HEK293 (cell line): ENCODE measurements around the gene NMT2.
A peak's percentile ranks its signal among the peaks of the same experiment; 100 is the strongest.

Experiments
- CTCF ChIA-PET: fragments of 350-600 bp; formaldehyde crosslinking; extraction: SDS; loops from one replicate; lab custom pipeline; 2021; ENCODE audit warnings: antibody characterized with exemption; lab: Yijun Ruan, JAX
- POLR2A ChIA-PET: fragments of 300-600 bp; formaldehyde crosslinking; extraction: SDS; loops from one replicate; lab custom pipeline; 2020; ENCODE audit warnings: antibody characterized with exemption, inconsistent platforms; lab: Yijun Ruan, JAX
- H3K27ac ChIP-seq: fragments of 200-500 bp; sonication (Bioruptor generic); 2 replicates; pipeline ENCODE4 v1.5.1; 2014; ENCODE audit warnings: low read depth, low read length, control low read depth, inconsistent platforms; ENCODE audit errors: extremely low read depth
- H3K36me3 ChIP-seq, 2 experiments: fragments of 200-500 bp in 1 of 2; sonication (Bioruptor generic) in 1 of 2; 1 replicate in 1 of 2; 2 replicates in 1 of 2; pipeline ENCODE4 v1.5.1; 2014 to 2017; ENCODE audit warnings: inconsistent platforms in 2 of 2, low read length in 2 of 2; ENCODE audit not compliant: control insufficient read depth in 2 of 2, insufficient read depth in 1 of 2
- H3K4me1 ChIP-seq: fragments of 200-500 bp; sonication (Bioruptor generic); 2 replicates; pipeline ENCODE4 v1.5.1; 2014; ENCODE audit warnings: mild to moderate bottlenecking, low read length, inconsistent platforms; ENCODE audit not compliant: control insufficient read depth, insufficient read depth
- H3K4me3 ChIP-seq: 2 replicates; pipeline ENCODE4 v1.5.1; 2011; ENCODE audit warnings: low read depth, mild to moderate bottlenecking, control low read depth, low read length, moderate library complexity
- H3K9me3 ChIP-seq: fragments of 200-500 bp; sonication (Bioruptor generic); 2 replicates; pipeline ENCODE4 v1.5.1; 2014; ENCODE audit warnings: low read depth, low read length, inconsistent platforms; ENCODE audit not compliant: control insufficient read depth, insufficient read depth
- BCL11A ChIP-seq: fragments of 450-650 bp; formaldehyde crosslinking; IDR thresholded peaks from 2 replicates; pipeline ENCODE4 v1.5.1; 2016; ENCODE audit warnings: low read depth, missing biosample characterization, missing genetic modification characterization
- KLF1 ChIP-seq: fragments of 450-650 bp; formaldehyde crosslinking; IDR thresholded peaks from 2 replicates; pipeline ENCODE4 v1.5.1; 2016; ENCODE audit warnings: missing biosample characterization, missing genetic modification characterization
- KLF7 ChIP-seq: fragments of 450-650 bp; formaldehyde crosslinking; IDR thresholded peaks from 2 replicates; pipeline ENCODE4 v1.5.1; 2016; ENCODE audit warnings: missing biosample characterization, missing genetic modification characterization, borderline replicate concordance
- KLF8 ChIP-seq: fragments of 450-650 bp; formaldehyde crosslinking; IDR thresholded peaks from 2 replicates; pipeline ENCODE4 v1.5.1; 2016; ENCODE audit warnings: missing biosample characterization, missing genetic modification characterization
- KLF9 ChIP-seq: fragments of 450-650 bp; formaldehyde crosslinking; IDR thresholded peaks from 2 replicates; pipeline ENCODE4 v1.5.1; 2016; ENCODE audit warnings: missing biosample characterization, missing genetic modification characterization, low read depth
- MZF1 ChIP-seq: fragments of 450-650 bp; formaldehyde crosslinking; IDR thresholded peaks from 2 replicates; pipeline ENCODE4 v1.5.1; 2017; ENCODE audit warnings: missing biosample characterization, missing genetic modification characterization, borderline replicate concordance
- SALL2 ChIP-seq: fragments of 450-650 bp; formaldehyde crosslinking; IDR thresholded peaks from 2 replicates; pipeline ENCODE4 v1.5.0; 2017; ENCODE audit warnings: missing biosample characterization, mild to moderate bottlenecking, missing genetic modification characterization, borderline replicate concordance
- SP2 ChIP-seq: fragments of 450-650 bp; formaldehyde crosslinking; IDR thresholded peaks from 2 replicates; pipeline ENCODE4 v1.5.1; 2016; ENCODE audit warnings: missing biosample characterization, missing genetic modification characterization
- SP3 ChIP-seq: fragments of 450-650 bp; formaldehyde crosslinking; IDR thresholded peaks from 2 replicates; pipeline ENCODE4 v1.5.1; 2016; ENCODE audit warnings: missing biosample characterization, missing genetic modification characterization
- TCF7L2 ChIP-seq: IDR thresholded peaks from 2 replicates; pipeline ENCODE4 v1.6.1; 2011; ENCODE audit warnings: low read depth, mild to moderate bottlenecking, inconsistent platforms, low read length, moderate library complexity, borderline replicate concordance
- ZBTB17 ChIP-seq: fragments of 450-650 bp; formaldehyde crosslinking; IDR thresholded peaks from 2 replicates; pipeline ENCODE4 v1.5.1; 2016; ENCODE audit warnings: missing biosample characterization, missing genetic modification characterization
- ZBTB20 ChIP-seq: fragments of 450-650 bp; formaldehyde crosslinking; IDR thresholded peaks from 2 replicates; pipeline ENCODE4 v1.5.1; 2016; ENCODE audit warnings: missing biosample characterization, missing genetic modification characterization
- ZBTB8A ChIP-seq: fragments of 450-650 bp; formaldehyde crosslinking; IDR thresholded peaks from 2 replicates; pipeline ENCODE4 v1.5.1; 2016; ENCODE audit warnings: missing biosample characterization, missing genetic modification characterization
- ZNF174 ChIP-seq: fragments of 450-650 bp; formaldehyde crosslinking; IDR thresholded peaks from 2 replicates; pipeline ENCODE4 v1.5.0; 2017; ENCODE audit warnings: missing biosample characterization, mild to moderate bottlenecking, missing genetic modification characterization
- ZNF221 ChIP-seq: fragments of 450-650 bp; formaldehyde crosslinking; IDR thresholded peaks from 2 replicates; pipeline ENCODE4 v1.5.1; 2017; ENCODE audit warnings: missing biosample characterization, missing genetic modification characterization, borderline replicate concordance
- ZNF292 ChIP-seq: fragments of 450-650 bp; formaldehyde crosslinking; IDR thresholded peaks from 2 replicates; pipeline ENCODE4 v1.5.1; 2016; ENCODE audit warnings: low read depth, missing biosample characterization, missing genetic modification characterization, borderline replicate concordance
- ZNF335 ChIP-seq: fragments of 450-650 bp; formaldehyde crosslinking; conservative IDR thresholded peaks from 2 replicates; pipeline ENCODE4 v1.5.1; 2016; ENCODE audit warnings: missing biosample characterization, missing genetic modification characterization
- ZNF423 ChIP-seq: fragments of 450-650 bp; formaldehyde crosslinking; IDR thresholded peaks from 2 replicates; pipeline ENCODE4 v1.5.1; 2016; ENCODE audit warnings: missing biosample characterization, missing genetic modification characterization
- ZNF571 ChIP-seq: fragments of 450-650 bp; formaldehyde crosslinking; IDR thresholded peaks from 2 replicates; pipeline ENCODE4 v1.5.0; 2017; ENCODE audit warnings: missing biosample characterization, missing genetic modification characterization
- ZNF600 ChIP-seq: fragments of 450-650 bp; formaldehyde crosslinking; IDR thresholded peaks from 2 replicates; pipeline ENCODE4 v1.5.1; 2016; ENCODE audit warnings: missing biosample characterization, missing genetic modification characterization
- ZNF677 ChIP-seq: fragments of 450-650 bp; IDR thresholded peaks from 2 replicates; pipeline ENCODE4 v1.5.0; 2018; ENCODE audit warnings: missing biosample characterization, mild to moderate bottlenecking, missing genetic modification characterization, moderate library complexity
- ZNF707 ChIP-seq: fragments of 450-650 bp; formaldehyde crosslinking; IDR thresholded peaks from 2 replicates; pipeline ENCODE4 v1.5.1; 2016; ENCODE audit warnings: missing biosample characterization, missing genetic modification characterization
- ZSCAN23 ChIP-seq: fragments of 450-650 bp; formaldehyde crosslinking; IDR thresholded peaks from 2 replicates; pipeline ENCODE4 v1.5.1; 2016; ENCODE audit warnings: missing biosample characterization, missing genetic modification characterization
- TF ChIP-seq, protein P1 (sequence below): fragments of 450-650 bp; formaldehyde crosslinking; IDR thresholded peaks from 2 replicates; pipeline ENCODE4 v1.5.1; 2017; ENCODE audit warnings: missing biosample characterization, missing genetic modification characterization

NMT2 gene

DNA sequence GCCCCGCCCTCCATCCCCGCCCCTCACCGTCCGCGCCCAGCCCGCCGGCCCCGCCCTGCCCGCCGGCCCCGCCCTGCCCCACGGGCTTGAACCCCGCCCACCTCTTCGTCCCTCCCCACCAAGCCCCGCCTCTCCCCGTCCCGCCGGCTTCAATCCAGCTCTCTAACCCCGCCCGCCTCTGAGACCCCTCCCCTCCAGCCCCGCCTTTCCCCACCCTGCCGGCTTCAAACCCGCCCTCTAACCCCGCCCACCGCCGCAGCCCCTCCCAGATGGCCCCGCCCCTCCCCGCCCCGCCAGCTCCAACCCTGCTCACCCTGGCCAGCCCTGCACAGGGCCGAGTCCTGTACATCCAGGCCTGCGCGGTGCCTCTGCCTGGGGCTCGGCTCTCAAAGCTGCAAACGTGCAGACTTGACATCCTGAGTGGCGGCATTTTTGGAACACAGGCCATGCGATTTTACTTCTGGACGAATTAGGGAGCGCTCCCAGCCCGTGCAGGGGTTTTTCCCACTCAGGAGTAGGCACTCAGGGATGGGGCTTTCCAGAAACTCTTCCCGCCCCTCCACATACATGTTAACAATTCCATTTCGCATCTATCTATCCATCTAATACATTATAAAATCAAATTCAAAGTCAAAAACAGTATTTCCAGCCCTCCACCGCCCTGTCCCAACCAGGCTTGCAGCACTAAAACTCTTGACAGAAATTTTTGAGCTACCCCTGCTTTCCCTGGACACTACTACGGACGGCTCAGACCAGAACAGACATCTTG, 477 bp upstream of the NMT2 start:
- TF ChIP-seq ZNF174 (tag by site-specific recombination), result no peak
- TF ChIP-seq ZNF335 (tag by site-specific recombination), result peak; percentile 13
- no peak for TF ChIP-seq SALL2 (tag by site-specific recombination)
- TF ChIP-seq ZBTB8A (tag by site-specific recombination), result peak; percentile 21; the same call in 1 of the 2 replicates
- TF ChIP-seq ZNF707 (tag by site-specific recombination), result no peak
- peak; percentile 8 for TF ChIP-seq KLF9
- TF ChIP-seq ZNF423, result no peak
- TF ChIP-seq MZF1 (tag by site-specific recombination), result no peak
- no peak for TF ChIP-seq TCF7L2
- TF ChIP-seq ZNF292, result no peak
- no peak for TF ChIP-seq ZNF221 (tag by site-specific recombination)
- TF ChIP-seq ZBTB20 (tag by site-specific recombination), result peak; percentile 29
- TF ChIP-seq, protein P1, sequence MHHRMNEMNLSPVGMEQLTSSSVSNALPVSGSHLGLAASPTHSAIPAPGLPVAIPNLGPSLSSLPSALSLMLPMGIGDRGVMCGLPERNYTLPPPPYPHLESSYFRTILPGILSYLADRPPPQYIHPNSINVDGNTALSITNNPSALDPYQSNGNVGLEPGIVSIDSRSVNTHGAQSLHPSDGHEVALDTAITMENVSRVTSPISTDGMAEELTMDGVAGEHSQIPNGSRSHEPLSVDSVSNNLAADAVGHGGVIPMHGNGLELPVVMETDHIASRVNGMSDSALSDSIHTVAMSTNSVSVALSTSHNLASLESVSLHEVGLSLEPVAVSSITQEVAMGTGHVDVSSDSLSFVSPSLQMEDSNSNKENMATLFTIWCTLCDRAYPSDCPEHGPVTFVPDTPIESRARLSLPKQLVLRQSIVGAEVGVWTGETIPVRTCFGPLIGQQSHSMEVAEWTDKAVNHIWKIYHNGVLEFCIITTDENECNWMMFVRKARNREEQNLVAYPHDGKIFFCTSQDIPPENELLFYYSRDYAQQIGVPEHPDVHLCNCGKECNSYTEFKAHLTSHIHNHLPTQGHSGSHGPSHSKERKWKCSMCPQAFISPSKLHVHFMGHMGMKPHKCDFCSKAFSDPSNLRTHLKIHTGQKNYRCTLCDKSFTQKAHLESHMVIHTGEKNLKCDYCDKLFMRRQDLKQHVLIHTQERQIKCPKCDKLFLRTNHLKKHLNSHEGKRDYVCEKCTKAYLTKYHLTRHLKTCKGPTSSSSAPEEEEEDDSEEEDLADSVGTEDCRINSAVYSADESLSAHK (tag by site-specific recombination), result no peak
- TF ChIP-seq SP2 (tag by site-specific recombination), result peak; percentile 31
- TF ChIP-seq ZNF677, result no peak
- no peak for TF ChIP-seq ZSCAN23
- TF ChIP-seq KLF8 (tag by site-specific recombination), result peak; percentile 24
- TF ChIP-seq ZNF571, result no peak
- 0 out of 2 replicates have a peak, but pooled peaks have one; percentile 6 for TF ChIP-seq KLF1 (tag by site-specific recombination)
- no peak for TF ChIP-seq BCL11A
- peak; percentile 47 for TF ChIP-seq ZBTB17 (tag by site-specific recombination)
- TF ChIP-seq SP3 (tag by site-specific recombination), result peak; percentile 45
- peak; percentile 51 for TF ChIP-seq ZNF600 (tag by site-specific recombination)
- TF ChIP-seq KLF7 (tag by site-specific recombination), result no peak

More for the DNA sequence above, 477 bp upstream of the NMT2 start:
- Histone ChIP-seq H3K4me3 (no peak overlapping the region), H3K27ac (no peak overlapping the region; the same call in 1 of the 2 replicates), H3K36me3 (no peaks in the 10 kb centered on the region), H3K4me1 (peaks cover 17% of the 10 kb centered on the region), H3K9me3 (no peaks in the 10 kb centered on the region)
- POLR2A ChIA-PET, result interaction anchor here (0.5 to 1.6 kb wide), 13 partner anchors 9 to 331 kb away, joined by 3 to 11 read pairs (median 4); partner anchors contain the start of genes CDNF, HSPA14, MSANTD7 and SUV39H2
- CTCF ChIA-PET, result interaction anchor here (0.5 to 0.8 kb wide), 3 partner anchors 13 to 261 kb away, joined by 3 read pairs; no protein-coding TSS in a partner anchor
